Prostate gland (tissue), 2 donors: ENCODE data around the gene C2CD4A. TPM values are rescaled to one million over a fixed set of nuclear protein-coding genes. Genes with fewer than 3 reads are reported as not detected.
"Not testable (repeated sequence)": the region's sequence is repeated elsewhere in the genome, so short reads cannot be mapped to it uniquely, and the experiment has no call there.

Experiments used
- DNase-seq: peaks from one replicate; pipeline ENCODE4 v3.0.0-alpha.2; 2019; ENCODE audit warnings: low spot score
- H3K27ac ChIP-seq, 2 donors: fragments of 200-600 bp; sonication (generic); 2 replicates each; pipeline ENCODE4 v1.5.1; 2017 to 2019
- H3K27me3 ChIP-seq: fragments of 200-600 bp; sonication (generic); replicated peaks from 2 replicates; pipeline ENCODE4 v1.5.1; 2019; ENCODE audit not compliant: insufficient read depth
- H3K36me3 ChIP-seq, 2 donors: fragments of 200-600 bp; sonication (generic); 1 replicate in 1 of 2; 2 replicates in 1 of 2; pipeline versions ENCODE4 v1.5.1 to v1.8.1; 2017 to 2019
- H3K4me1 ChIP-seq: fragments of 200-600 bp; sonication (generic); replicated peaks from 2 replicates; pipeline ENCODE4 v1.5.1; 2019
- H3K4me3 ChIP-seq, 2 donors: fragments of 200-600 bp; sonication (generic); 2 replicates each; pipeline ENCODE4 v1.5.1; 2017 to 2019
- H3K9me3 ChIP-seq: fragments of 200-600 bp; sonication (generic); 2 replicates; pipeline ENCODE4 v1.5.1; 2017
- CTCF ChIP-seq, 4 experiments: fragments of 200-600 bp in 2 of 4; fragments of 450-650 bp in 2 of 4; sonication (generic) in 2 of 4; IDR thresholded peaks; 1 replicate in 3 of 4; 2 replicates in 1 of 4; pipeline ENCODE4 v1.5.1; 2016 to 2019; ENCODE audit warnings: antibody characterized with exemption in 4 of 4, mild to moderate bottlenecking in 2 of 4, moderate library complexity in 2 of 4
- POLR2A ChIP-seq: fragments of 450-650 bp; IDR thresholded peaks from one replicate; pipeline ENCODE4 v1.6.1; 2016; ENCODE audit warnings: antibody characterized with exemption, mild to moderate bottlenecking
- POLR2AphosphoS5 ChIP-seq: sonication (generic); formaldehyde crosslinking; IDR thresholded peaks from one replicate; pipeline ENCODE4 v1.6.1; 2017; ENCODE audit warnings: antibody characterized with exemption
- WGBS: methylation state at CpG from one replicate; pipeline ENCODE4 v1.1.5; 2018; 5-methylcytosine and 5-hydroxymethylcytosine counted together
- intact Hi-C: fragments of 100-400 bp; cut with DNase I; formaldehyde crosslinking; loops from one replicate; pipeline ENCODE4 v1.14.2; 2022
- total RNA-seq, 2 donors: library from RNA; depleted of rRNA; stranded (reverse); fragments of >200 nt; gene quantifications; one replicate each; pipeline ENCODE4 v1.1.0, GENCODE V29; 2016

The C2CD4A gene
- total RNA-seq, 2 donors from 2014 or later, result 0.28 to 0.36 TPM

GRCh38 chr15:62027263-62027565 is 39.6 kb upstream of the C2CD4A start:
- intact Hi-C loops, result no loop called here
- no peaks in the 10 kb centered on the region for H3K27me3 ChIP-seq
- no peak for DNase-seq
- WGBS, result 59% methylated on average over 3 of the region's 3 CpGs
- no peaks in the 10 kb centered on the region for H3K9me3 ChIP-seq
- H3K36me3 ChIP-seq, result no peaks in the 10 kb centered on the region
- H3K27ac ChIP-seq, result no peak overlapping the region
- H3K4me1 ChIP-seq, result no peaks in the 10 kb centered on the region
- H3K4me3 ChIP-seq, result no peak overlapping the region
- TF ChIP-seq POLR2A (no peak), CTCF (IDR thresholded peaks at IDR 0.05) (no peak), POLR2AphosphoS5 (no peak)

- no peak for DNase-seq
- intact Hi-C loops, result no loop called here
Measured at GRCh38 chr15:62027916-62028315, 38.9 kb upstream of the C2CD4A start.

GRCh38 chr15:62035256-62035924 is 31.4 kb upstream of the C2CD4A start:
- H3K4me1 ChIP-seq, result no peaks in the 10 kb centered on the region
- no peaks in the 10 kb centered on the region for H3K36me3 ChIP-seq
- no peaks in the 10 kb centered on the region for H3K27me3 ChIP-seq
- H3K4me3 ChIP-seq, result no peak overlapping the region
- no peak for TF ChIP-seq POLR2AphosphoS5
- no peak for TF ChIP-seq POLR2A
- TF ChIP-seq CTCF (IDR thresholded peaks at IDR 0.05), result no peak
- H3K9me3 ChIP-seq, result no peaks in the 10 kb centered on the region
- intact Hi-C loops, result no loop called here
- DNase-seq, result no peak
- 48% methylated on average over 2 of the region's 2 CpGs for WGBS
- H3K27ac ChIP-seq, result no peak overlapping the region

More at GRCh38 chr15:62027916-62028315, 38.9 kb upstream of the C2CD4A start:
- TF ChIP-seq POLR2AphosphoS5 (no peak), POLR2A (no peak), CTCF (IDR thresholded peaks at IDR 0.05) (no peak)
- Histone ChIP-seq H3K9me3 (no peaks in the 10 kb centered on the region), H3K27me3 (no peaks in the 10 kb centered on the region), H3K27ac (no peak overlapping the region), H3K4me3 (no peak overlapping the region), H3K4me1 (no peaks in the 10 kb centered on the region), H3K36me3 (no peaks in the 10 kb centered on the region)
- 85% methylated on average over 5 of the region's 5 CpGs for WGBS

- Histone ChIP-seq H3K4me3 (no peak overlapping the region), H3K36me3 (no peaks in the 10 kb centered on the region), H3K27me3 (no peaks in the 10 kb centered on the region), H3K27ac (no peak overlapping the region), H3K9me3 (no peaks in the 10 kb centered on the region), H3K4me1 (no peaks in the 10 kb centered on the region)
- intact Hi-C loops, result no loop called here
- DNase-seq, result no peak
- 82% methylated on average over 5 of the region's 5 CpGs for WGBS
- no peak for TF ChIP-seq CTCF (IDR thresholded peaks at IDR 0.05)
- no peak for TF ChIP-seq POLR2A
- no peak for TF ChIP-seq POLR2AphosphoS5
Measured at GRCh38 chr15:62046078-62046743, 20.6 kb upstream of the C2CD4A start.

- H3K4me3 ChIP-seq, result no peak overlapping the region
- DNase-seq, result no peak
- no peaks in the 10 kb centered on the region for H3K36me3 ChIP-seq
- 82% methylated on average over 2 of the region's 2 CpGs for WGBS
- H3K27me3 ChIP-seq, result no peaks in the 10 kb centered on the region
- intact Hi-C loops, result no loop called here
- H3K27ac ChIP-seq, result no peak overlapping the region
- no peaks in the 10 kb centered on the region for H3K9me3 ChIP-seq
- H3K4me1 ChIP-seq, result no peaks in the 10 kb centered on the region
- no peak for TF ChIP-seq POLR2AphosphoS5
- no peak for TF ChIP-seq POLR2A
- no peak for TF ChIP-seq CTCF (IDR thresholded peaks at IDR 0.05)
Measured at GRCh38 chr15:62047282-62047827, 19.4 kb upstream of the C2CD4A start.

GRCh38 chr15:62048254-62048653 is 18.5 kb upstream of the C2CD4A start:
- intact Hi-C loops, H3K9me3 ChIP-seq, DNase-seq, H3K36me3 ChIP-seq, H3K4me3 ChIP-seq, H3K4me1 ChIP-seq, H3K27ac ChIP-seq, H3K27me3 ChIP-seq: not testable (repeated sequence)
- 98% methylated on average over 4 of the region's 4 CpGs for WGBS
